ENCODE data around the gene SLC34A3. TPM values are rescaled to one million over a fixed set of nuclear protein-coding genes. Genes with fewer than 3 reads are reported as not detected.

The SLC34A3 gene
- total and polyA plus RNA-seq, 2 of the 8 experiments (the other 6 are each of a cell fraction or from before 2014, with no cell fraction given) = 0.08 TPM; not detected in 1

DNA sequence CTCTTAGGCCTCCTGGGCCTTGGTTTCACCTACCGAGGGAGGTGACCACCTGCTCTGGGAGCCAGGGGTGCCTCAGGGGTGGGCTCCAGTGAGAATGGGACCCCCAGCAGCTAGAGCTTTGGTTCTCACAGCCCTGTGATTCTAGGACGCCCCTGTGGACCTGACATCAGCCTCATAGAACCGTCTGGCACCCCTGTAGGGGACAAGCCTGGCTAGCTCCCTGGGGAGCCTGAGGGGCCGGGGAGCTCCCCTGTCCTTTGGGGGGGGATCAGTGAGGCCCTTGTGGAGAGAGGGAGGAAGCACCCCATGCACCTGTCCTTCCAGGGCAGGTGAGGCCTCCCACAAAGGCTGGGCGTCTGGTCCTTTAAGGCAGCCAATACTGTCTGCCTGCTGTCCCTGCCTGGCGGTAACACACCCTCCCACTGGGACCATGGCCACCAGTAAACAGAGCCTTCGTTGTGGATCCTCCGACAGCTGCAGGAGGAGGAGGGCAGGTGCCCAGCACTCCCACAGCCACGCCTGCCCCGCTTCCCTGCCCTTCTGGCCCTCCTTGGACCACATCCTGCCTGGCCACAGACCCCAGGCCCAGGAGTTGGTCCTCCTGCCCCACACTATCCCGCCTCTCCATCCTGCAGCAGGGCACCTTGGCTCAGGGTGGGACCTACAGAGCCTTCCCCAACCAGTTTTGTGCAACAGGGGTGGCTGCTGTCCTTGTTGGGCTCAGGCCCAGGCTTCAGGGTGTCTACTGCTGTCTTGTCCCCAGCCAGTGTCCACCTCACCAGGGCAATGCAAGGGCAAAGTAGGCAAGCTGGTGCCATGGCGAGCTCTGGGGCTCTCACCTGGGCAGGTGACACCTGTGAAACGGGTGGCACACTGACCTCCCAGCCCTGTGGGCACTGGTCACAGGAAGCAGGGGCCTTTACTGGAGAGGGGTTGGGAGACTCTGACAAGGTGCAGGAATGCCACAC is 7.3 kb downstream of the SLC34A3 start:
- FAIRE-seq = no peak
- Histone ChIP-seq H3K4me2 (ENCODE audit: insufficient read depth in 1 of 2, low read depth in 2 of 2, low read length in 2 of 2) (no peak overlapping the region), H4K20me1 (replicated peaks in 1 of 2; ENCODE audit: control insufficient read depth in 1 of 2, insufficient read depth in 2 of 2, low read length in 2 of 2) (peaks cover 15 to 18% of the 10 kb centered on the region in 2 experiments), H3K36me3 (ENCODE audit: control insufficient read depth in 2 of 4, insufficient read depth in 4 of 4, low read length in 3 of 4) (peaks cover 4 to 13% (median 9%) of the 10 kb centered on the region in 4 experiments; a peak in 7 of 8 replicates), H3K23me2 (ENCODE audit: low read depth, low read length) (peaks cover 5% of the 10 kb centered on the region; the same call in 1 of the 2 replicates), H3K14ac (ENCODE audit: insufficient read length) (no peak overlapping the region), H3K27ac (ENCODE audit: low read depth, low read length) (no peak overlapping the region), H2BK15ac (ENCODE audit: low read length) (no peak overlapping the region; the same call in 1 of the 2 replicates), H3K9ac (replicated peaks in 1 of 4; ENCODE audit: extremely low read depth in 1 of 4, low read depth in 3 of 4, low read length in 3 of 4) (no peak overlapping the region), H3K9me3 (ENCODE audit: insufficient read depth in 2 of 2, low read depth in 1 of 2, low read length in 1 of 2) (no peaks in the 10 kb centered on the region), H3K79me2 (ENCODE audit: control insufficient read depth in 1 of 2, insufficient read depth in 2 of 2, low read length in 2 of 2) (peaks cover 0 to 20% of the 10 kb centered on the region in 2 experiments; a peak in 2 of 4 replicates), H2BK12ac (ENCODE audit: low read depth, low read length) (no peak overlapping the region), H2BK120ac (replicated peaks; ENCODE audit: low read depth, low read length) (no peak overlapping the region), H3K23ac (ENCODE audit: insufficient read length) (no peak overlapping the region), H4K8ac (ENCODE audit: extremely low read depth, insufficient read depth, low read length) (no peak overlapping the region), H4K5ac (ENCODE audit: insufficient read length, low read depth, low read length) (no peak overlapping the region), H2BK20ac (ENCODE audit: low read length) (no peak overlapping the region), H3K4me1 (replicated peaks in 1 of 4; ENCODE audit: control insufficient read depth in 3 of 4, insufficient read depth in 4 of 4, low read length in 3 of 4) (peaks cover 0 to 14% (median 11%) of the 10 kb centered on the region in 4 experiments; a peak in 6 of 7 replicates), H3K4me3 (ENCODE audit: extremely low read depth in 1 of 4, insufficient read depth in 2 of 4, low read depth in 3 of 4, low read length in 4 of 4) (no peak overlapping the region), H3K79me1 (ENCODE audit: low read depth, low read length) (peaks cover 5% of the 10 kb centered on the region; the same call in 1 of the 2 replicates), H3K18ac (ENCODE audit: extremely low read depth, low read length) (no peak overlapping the region), H2AFZ (ENCODE audit: low read length) (no peak overlapping the region), H3K4ac (replicated peaks; ENCODE audit: insufficient read length, low read depth, low read length) (no peak overlapping the region), H2AK5ac (ENCODE audit: low read depth, low read length) (no peak overlapping the region), H3K56ac (replicated peaks; ENCODE audit: insufficient read length, low read depth, low read length) (no peak overlapping the region), H3K27me3 (replicated peaks in 1 of 4; ENCODE audit: control insufficient read depth in 3 of 4, extremely low read depth in 1 of 4, insufficient read depth in 3 of 4, low read length in 3 of 4) (no peaks in the 10 kb centered on the region), H2BK5ac (ENCODE audit: low read depth, low read length) (no peak overlapping the region), H4K91ac (replicated peaks; ENCODE audit: insufficient read length, low read length) (peak overlapping the region; percentile 30)
- ChIA-PET CTCF (ENCODE audit: partially characterized antibody) (interaction anchor here (0.8 to 20.2 kb wide), 26 partner anchors 8 to 209 kb away, joined by 3 to 204 read pairs (median 6); partner anchors contain the start of genes ANAPC2, CYSRT1, LRRC26 and RNF208), POLR2A (ENCODE audit: partially characterized antibody) (interaction anchor here (1.2 to 69.9 kb wide), 4 partner anchors 3 to 50 kb away, joined by 3 to 1462 read pairs (median 733); partner anchors contain the start of genes CYSRT1, NDOR1, NELFB and RNF208)
- WGBS, 2 experiments (ENCODE audit: extremely low coverage in 1 of 2, insufficient coverage in 1 of 2, insufficient read length in 1 of 2, insufficient replicate concordance in 2 of 2, low coverage in 1 of 2, low lambda C conversion rate in 2 of 2, missing lambda C conversion rate in 1 of 2) = 84% methylated on average over 13 of the region's 13 CpGs; no CpG with 5 or more reads in 1 of the 2 experiments
- no peak for DNase-seq (ENCODE audit: low read depth in 1 of 2, low spot score in 2 of 2)
- TF ChIP-seq, protein P1, sequence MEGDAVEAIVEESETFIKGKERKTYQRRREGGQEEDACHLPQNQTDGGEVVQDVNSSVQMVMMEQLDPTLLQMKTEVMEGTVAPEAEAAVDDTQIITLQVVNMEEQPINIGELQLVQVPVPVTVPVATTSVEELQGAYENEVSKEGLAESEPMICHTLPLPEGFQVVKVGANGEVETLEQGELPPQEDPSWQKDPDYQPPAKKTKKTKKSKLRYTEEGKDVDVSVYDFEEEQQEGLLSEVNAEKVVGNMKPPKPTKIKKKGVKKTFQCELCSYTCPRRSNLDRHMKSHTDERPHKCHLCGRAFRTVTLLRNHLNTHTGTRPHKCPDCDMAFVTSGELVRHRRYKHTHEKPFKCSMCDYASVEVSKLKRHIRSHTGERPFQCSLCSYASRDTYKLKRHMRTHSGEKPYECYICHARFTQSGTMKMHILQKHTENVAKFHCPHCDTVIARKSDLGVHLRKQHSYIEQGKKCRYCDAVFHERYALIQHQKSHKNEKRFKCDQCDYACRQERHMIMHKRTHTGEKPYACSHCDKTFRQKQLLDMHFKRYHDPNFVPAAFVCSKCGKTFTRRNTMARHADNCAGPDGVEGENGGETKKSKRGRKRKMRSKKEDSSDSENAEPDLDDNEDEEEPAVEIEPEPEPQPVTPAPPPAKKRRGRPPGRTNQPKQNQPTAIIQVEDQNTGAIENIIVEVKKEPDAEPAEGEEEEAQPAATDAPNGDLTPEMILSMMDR (IDR thresholded peaks at IDR 0.05; ENCODE audit: control extremely low read depth in 1 of 3, insufficient read depth in 1 of 3, low read depth in 1 of 3, low read length in 3 of 3) = no peak
- TF ChIP-seq HDAC2 (IDR thresholded peaks at IDR 0.05; ENCODE audit: borderline replicate concordance in 1 of 2, low read depth in 2 of 2, low read length in 2 of 2) (no peak), GABPA (IDR thresholded peaks at IDR 0.05; ENCODE audit: borderline replicate concordance, insufficient read depth, low read length) (no peak), PHF8 (conservative IDR thresholded peaks at IDR 0.05; ENCODE audit: low read depth, low read length) (no peak), TBP (IDR thresholded peaks at IDR 0.05; ENCODE audit: low read depth, low read length) (no peak), HDAC6 (IDR thresholded peaks at IDR 0.05; ENCODE audit: low read depth, low read length) (no peak), NANOG (IDR thresholded peaks at IDR 0.05; ENCODE audit: insufficient read depth, low read depth, low read length, poor library complexity, severe bottlenecking) (no peak)

Measured in H1 (cell line).